Choroid plexus epithelial cell (primary cell): ENCODE data around the gene PCK2.

Experiments
- DNase-seq: peaks from one replicate; pipeline ENCODE4 v3.0.0-alpha.2; 2010; ENCODE audit warnings: low read depth
- H3K4me3 ChIP-seq: 2 replicates; pipeline ENCODE4 v1.5.1; 2011; ENCODE audit warnings: low read depth, mild to moderate bottlenecking, control low read depth, low read length, moderate library complexity
- CTCF ChIP-seq: conservative IDR thresholded peaks from 2 replicates; pipeline ENCODE4 v1.5.1; 2011; ENCODE audit warnings: low read depth, mild to moderate bottlenecking, control low read depth, inconsistent platforms, low read length, moderate library complexity

Gene PCK2

DNA sequence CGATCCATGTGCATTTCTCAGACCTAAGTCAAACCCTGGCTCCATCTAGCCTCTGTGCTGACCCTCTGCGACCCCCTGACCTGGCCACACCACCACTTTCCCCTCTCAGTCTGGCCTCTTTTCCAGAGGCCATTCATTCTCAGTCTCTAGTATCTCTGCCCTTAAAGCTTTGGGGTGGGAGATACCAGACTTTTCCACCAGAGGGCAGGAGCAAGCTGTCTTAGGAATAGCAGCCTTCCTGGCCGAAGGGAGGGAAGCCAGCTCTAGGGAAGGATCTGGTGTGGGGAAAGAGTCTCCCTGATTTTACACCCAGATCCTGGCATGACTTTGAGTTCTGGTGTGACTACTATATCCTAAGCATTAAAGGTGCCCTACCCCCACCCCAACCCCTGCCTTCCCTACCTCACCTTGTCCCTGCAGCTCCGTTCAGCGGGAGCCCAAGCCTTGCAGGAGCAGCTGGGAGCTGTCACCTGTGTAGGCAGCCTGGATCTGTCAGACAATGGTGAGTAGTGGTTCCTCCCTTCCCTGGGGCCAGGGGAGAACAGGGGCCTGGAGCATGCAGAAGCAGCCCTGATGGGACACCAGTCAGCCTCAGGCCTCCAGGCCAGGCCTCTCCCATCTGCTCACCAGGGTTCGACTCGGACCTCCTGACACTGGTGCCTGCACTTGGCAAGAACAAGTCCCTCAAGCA is 35.7 kb upstream of the PCK2 start:
- DNase-seq: peak; percentile 84
- TF ChIP-seq CTCF: peak; percentile 88
- no peak overlapping the region for H3K4me3 ChIP-seq

GRCh38 chr14:24058951-24059475 is 35.1 kb upstream of the PCK2 start:
- DNase-seq: no peak
- no peak overlapping the region for H3K4me3 ChIP-seq
- TF ChIP-seq CTCF: no peak

- no peak overlapping the region for H3K4me3 ChIP-seq
- DNase-seq: no peak
- TF ChIP-seq CTCF: no peak
Measured at GRCh38 chr14:24059841-24060388, 34.2 kb upstream of the PCK2 start.

GRCh38 chr14:24060443-24060842 is 33.7 kb upstream of the PCK2 start:
- H3K4me3 ChIP-seq: no peak overlapping the region
- DNase-seq: no peak
- TF ChIP-seq CTCF: no peak

DNA sequence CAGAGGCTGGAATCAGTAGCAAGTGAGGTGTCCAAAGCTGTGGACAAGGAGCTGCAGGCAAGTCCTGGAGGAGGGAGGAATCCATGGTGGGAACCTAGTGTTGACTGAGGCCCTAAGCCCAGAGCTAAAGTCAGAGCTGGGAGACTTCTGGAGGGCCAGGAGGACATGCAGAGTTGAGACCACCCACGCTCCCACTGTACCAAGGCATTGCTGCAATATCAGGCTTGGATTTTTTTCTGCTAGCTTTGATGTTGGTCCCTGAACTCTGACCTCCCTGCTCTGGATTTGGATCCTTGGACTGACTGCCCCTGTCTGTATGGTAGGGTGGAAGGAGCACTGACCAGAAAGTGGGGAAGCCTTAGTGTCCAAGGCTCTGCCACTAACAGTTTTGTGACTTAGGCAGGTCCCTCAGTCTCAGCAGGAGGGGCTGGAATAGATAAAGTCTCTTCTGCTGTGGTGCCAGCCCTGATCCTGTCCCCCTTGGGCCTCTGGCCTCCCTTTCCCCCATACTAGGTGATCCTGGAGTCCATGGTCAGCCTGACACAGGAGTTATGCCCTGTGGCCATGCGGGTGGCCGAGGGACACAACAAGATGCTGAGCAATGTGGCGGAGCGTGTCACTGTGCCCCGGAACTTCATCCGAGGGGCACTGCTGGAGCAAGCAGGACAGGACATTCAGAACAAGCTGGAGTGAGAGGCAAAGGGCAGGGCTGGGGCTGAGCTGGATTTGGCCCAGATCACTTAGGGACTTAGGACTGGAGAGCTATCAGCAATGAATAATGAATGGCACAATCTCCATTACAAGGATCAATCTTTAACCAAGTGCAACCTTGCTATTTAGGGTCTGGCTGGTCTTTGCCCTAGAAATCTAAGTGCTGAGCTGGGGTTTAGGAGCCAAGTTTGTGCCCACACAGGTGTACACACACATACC is 32.9 kb upstream of the PCK2 start:
- no peak for TF ChIP-seq CTCF
- DNase-seq: no peak
- H3K4me3 ChIP-seq: no peak overlapping the region

GRCh38 chr14:24062216-24062980 is 31.7 kb upstream of the PCK2 start:
- TF ChIP-seq CTCF: no peak
- no peak for DNase-seq

More at GRCh38 chr14:24062216-24062980, 31.7 kb upstream of the PCK2 start:
- no peak overlapping the region for H3K4me3 ChIP-seq
